CD4-positive, alpha-beta T cell treated with Interferon gamma for 1 hour (primary cell): ENCODE measurements around the gene METRNL.
"Not testable (repeated sequence)": the region's sequence is repeated elsewhere in the genome, so short reads cannot be mapped to it uniquely, and the experiment has no call there.

Experiments used
- DNase-seq: peaks from one replicate; pipeline ENCODE4 v3.0.0-alpha.2; 2020

METRNL gene

DNA sequence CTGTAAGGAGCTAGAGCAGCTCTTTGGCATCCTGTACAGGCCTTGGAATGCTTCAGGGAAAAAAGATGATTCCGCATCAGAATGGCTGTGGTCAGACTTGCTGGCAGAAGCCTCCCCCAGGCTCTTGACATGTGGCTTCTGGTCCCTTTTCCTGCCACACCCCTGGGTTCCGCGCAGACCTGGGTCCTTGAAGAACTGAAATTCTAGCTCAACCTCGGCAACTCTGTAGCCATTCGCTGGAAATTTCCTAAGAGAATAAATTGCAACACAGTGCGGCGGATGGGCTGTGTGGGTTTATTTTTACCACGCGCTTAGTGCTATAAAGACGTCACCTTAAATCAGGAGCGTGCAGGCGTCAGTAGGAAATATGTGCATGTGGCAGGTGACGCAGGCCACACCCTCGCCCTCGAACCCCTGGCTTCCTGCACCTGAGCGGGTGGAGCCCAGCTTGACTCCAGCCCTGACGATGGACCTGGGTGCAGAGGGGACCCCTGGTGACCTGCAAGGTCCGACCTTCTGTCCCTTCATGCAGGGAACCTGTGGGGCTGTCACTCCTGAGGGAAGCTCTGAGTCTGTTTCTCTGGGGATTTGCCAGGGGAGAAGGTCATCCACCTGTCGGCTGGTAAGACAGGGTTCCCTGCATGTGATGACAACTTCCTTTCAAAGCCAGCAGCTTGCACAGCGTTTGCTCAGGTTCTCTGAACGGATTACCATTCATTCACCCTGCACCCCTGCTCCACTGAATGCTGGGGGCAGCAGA is 46.3 kb downstream of the METRNL start:
- peak; percentile 63 for DNase-seq

DNA sequence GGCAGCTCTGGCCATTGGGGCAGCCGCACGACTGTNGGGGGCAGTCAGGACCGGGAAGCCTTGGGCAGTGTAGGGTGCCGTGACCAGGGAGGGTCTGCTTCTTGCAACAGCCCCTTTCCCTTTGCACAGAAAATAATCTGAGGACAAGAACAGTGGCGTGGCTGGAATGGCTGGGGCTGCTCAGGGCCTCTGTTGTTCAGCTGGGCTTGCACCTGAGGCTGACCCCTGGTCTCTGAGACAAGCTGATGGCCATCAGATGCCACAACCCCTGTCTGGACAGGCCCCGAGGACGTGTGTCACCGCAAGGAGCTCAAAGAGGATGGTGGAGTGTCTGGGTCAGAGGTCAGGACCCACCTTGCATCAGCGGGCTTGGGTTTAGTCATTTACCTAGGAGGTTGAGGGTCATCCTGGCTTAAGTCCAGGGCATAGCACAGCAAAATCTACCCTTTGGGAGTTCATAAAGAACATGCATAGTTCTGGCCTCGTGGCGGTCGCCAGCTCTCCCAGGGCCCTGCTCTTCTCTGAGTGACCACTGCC is 46.9 kb downstream of the METRNL start:
- DNase-seq: no peak

DNA sequence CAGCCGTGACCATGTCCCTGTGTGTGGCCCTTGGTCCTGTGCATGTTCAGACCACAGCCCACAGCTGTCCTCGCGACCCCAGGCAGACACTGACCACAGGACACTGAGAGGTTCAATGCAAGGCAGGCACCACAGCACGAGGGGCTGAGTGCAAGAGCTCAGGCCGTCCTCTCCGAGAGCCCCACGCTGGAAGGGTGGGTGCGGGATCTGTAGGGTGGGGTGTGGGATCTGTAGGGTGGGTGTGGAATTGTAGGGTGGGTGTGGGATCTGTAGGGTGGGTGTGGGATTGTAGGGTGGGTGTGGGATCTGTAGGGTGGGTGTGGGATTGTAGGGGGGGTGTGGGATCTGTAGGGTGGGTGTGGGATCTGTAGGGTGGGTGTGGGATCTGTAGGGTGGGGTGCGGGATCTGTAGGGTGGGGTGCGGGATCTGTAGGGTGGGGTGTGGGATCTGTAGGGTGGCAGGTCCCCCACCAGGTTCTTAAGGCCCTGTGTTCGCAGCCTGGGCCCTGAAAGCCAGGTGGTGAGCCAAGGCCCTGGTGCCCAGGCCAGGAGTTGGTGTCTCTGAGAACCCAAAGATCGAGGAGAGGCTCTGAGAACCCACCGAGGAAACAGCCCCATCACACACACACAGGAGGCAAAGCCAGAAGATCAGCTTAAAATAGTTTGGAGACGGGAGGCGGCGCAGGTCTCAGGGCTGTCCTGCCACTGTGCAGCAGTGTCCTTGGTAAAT is 48.2 kb downstream of the METRNL start:
- no peak for DNase-seq

GRCh38 chr17:83128306-83129240 is 49.2 kb downstream of the METRNL start:
- no peak for DNase-seq

DNA sequence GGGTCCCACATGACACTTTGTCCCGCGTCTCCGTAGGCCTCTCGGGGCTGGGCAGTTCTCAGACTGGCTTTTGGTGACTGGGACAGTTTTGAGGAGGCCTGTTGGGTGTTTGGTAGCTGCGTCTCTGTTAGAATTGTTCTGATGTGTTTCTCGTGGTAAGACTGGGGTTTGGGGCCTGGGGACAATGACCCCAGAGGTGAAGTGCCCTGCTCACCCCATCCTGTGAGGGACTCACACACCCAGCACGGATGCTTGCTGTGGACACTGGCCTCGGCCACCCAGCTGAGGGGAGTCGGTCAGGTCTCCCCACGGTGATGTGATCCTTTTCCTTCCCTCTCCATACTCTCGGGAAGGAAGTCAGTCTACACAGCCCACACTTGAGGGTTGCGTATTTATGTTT is 50.3 kb downstream of the METRNL start:
- DNase-seq: no peak

GRCh38 chr17:83131401-83132011 is 52.1 kb downstream of the METRNL start:
- no peak for DNase-seq

DNA sequence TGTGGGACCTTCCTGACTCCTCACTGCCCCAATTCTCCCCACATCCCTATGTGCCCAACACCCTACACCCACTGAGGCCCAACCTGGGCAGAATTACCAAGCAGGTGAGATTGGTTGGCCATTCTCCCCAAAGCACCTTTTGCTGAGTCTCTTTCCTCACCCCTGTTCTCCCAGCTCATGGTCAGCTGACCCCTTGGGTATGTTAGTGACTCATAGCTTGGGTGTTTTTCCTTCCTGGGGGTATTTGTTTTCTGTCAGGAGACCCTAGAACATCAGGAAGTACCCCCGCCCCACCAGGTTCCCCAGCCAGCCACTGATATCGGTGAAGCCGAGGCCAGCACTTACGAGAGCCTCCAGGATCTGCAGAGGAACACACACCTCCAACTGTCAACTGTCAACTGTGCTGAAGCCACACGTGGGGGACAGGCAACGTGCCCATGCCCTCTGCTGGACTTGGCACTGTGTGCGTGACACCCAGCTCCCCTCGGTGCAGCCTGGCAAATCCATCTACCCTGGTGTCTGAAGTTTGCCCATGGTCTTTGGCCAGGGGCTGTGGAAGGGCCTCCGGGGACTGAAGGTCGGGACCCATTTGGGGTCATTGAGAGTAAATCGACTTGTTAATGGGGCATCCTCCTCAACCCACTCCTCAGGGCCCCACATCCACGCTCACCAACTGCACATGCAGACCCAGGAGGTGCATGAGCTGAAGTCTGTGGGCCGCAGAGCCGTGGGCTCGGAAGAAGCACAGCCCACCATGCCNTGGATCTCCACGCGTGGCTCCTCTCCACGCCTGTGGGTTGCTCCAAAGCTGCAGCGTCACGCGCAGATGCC is 53.1 kb downstream of the METRNL start:
- DNase-seq: no peak

DNA sequence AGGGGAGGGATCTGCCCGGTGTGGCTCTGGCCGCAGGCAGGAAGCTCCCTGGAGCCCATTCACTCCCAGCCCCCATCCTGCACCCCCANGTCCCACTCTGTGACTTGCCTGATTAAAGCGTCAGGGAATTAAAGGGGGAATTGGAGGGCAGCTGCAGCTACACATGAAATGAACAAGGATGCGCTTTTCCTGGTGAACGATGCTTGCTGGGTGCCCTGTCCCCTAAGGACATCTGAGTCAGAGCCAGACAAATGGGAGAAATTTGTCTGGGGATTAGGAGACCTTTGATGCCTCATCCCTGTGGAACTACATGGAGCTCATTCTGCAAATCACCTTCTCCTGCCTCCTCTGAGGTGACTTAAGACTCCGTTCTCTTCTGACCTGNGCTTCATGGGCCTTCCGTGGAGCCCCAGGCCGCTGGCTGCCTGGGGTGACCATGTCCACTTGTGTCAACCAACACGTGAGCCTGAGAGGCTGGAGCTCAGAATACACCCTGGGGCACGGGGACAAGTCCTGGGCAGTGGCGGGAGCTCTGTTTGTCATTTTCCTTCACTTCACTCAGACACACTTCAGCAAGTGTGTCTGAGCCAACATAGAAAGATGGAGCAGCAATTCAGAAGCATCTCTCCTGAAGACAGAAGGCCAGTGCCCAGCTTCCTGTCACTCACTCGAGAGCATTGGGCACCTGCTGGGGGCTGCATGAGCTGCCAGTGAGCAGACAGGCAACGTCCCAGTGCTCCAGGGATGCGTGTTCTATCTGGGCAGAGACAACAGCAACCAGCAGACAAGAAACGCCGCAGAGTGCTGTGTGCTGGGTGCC is 54.1 kb downstream of the METRNL start:
- DNase-seq: no peak

DNA sequence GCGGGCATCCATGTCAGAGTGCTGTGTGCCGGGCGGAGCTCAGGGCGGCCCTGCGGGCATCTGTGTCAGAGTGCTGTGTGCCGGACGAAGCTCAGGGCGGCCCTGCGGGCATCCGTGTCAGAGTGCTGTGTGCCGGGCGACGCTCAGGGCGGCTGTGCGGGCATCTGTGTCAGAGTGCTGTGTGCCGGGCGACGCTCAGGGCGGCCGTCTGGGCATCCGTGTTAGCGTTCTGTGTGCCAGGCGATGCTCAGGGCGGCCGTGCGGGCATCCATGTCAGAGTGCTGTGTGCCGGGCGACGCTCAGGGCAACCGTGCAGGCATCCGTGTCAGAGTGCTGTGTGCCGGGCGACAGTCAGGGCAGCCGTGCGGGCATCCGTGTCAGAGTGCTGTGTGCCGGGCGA is 55.0 kb downstream of the METRNL start:
- DNase-seq: not testable (repeated sequence)

GRCh38 chr17:83135692-83136091 is 56.3 kb downstream of the METRNL start:
- no peak for DNase-seq

DNA sequence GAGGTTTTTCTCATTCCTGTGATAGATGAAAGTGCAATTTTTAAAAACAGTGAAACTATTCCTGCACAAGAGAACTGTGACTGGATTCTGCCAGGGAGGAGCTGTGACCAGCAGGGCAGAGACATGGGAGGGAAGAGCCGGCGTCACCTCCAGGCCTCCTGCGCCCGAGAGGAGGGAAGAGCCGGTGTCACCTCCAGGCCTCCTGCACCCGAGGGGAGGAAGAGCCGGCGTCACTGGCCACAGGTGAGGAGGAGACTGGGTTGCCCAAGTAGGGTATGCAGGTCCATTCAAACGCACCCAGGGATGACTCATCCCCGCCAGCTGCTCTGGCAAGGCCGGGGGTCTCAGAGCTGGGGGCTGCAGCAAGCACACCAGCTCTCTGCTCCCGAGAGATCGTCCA is 56.7 kb downstream of the METRNL start:
- DNase-seq: no peak

- DNase-seq: no peak
Measured at GRCh38 chr17:83136931-83137330, 57.5 kb downstream of the METRNL start.

DNA sequence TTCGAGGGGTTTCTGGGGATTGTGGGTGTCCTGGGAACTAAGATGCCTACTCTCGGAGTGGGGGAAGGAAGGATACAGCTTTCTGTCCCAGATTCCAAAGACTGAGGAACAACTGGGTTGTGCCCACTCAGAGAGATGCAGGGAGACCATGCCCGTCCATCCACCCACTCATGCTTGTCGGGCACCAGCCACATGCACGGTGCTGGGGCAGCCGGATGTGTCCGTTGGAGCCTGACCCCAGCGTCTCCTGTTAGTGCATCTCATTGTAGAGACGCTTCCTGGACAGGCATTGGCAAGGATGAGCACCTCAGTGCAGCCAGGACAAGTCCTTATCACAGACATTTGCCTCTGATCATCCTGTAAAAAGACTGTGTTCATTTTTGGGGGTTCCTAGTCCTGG is 58.1 kb downstream of the METRNL start:
- DNase-seq: no peak

GRCh38 chr17:83138820-83139219 is 59.4 kb downstream of the METRNL start:
- no peak for DNase-seq

- not testable (repeated sequence) for DNase-seq
Measured at GRCh38 chr17:83139541-83140248, 60.3 kb downstream of the METRNL start.

GRCh38 chr17:83140249-83140566 is 60.8 kb downstream of the METRNL start:
- DNase-seq: not testable (repeated sequence)

GRCh38 chr17:83142619-83143018 is 63.2 kb downstream of the METRNL start:
- DNase-seq: no peak

DNA sequence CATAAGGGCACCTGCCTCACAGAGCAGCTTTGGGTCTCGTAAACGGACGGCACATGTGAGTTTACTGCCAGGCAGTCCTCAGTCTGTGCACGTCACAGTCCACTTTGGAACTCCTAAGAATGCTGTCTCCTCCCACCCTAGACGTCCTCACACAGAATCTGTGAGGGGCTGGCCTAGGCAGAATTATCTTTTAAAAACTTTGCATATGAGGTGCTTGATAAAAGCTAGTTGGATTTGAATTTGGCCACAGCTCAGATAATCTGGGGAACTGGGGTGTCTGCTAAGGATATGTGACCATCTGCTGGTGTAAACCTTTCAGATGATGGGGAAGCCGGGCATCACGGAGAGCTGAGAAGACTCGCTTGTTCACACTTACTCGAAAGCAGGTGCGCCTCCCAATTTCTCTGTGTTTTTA is 64.4 kb downstream of the METRNL start:
- no peak for DNase-seq
